Osteocyte (in vitro differentiated cells): Measurements from ENCODE around the gene TESK1. TPM values are rescaled to one million over a fixed set of nuclear protein-coding genes. Genes with fewer than 3 reads are reported as not detected.
A peak's percentile ranks its signal among the peaks of the same experiment; 100 is the strongest.

ENCODE experiments used
- DNase-seq: peaks from one replicate; pipeline ENCODE4 v3.0.0; 2021; ENCODE audit warnings: mixed read lengths; ENCODE audit not compliant: unreplicated experiment; ENCODE audit errors: extremely low spot score
- H3K27ac Mint-ChIP-seq: one replicate; pipeline ENCODE4 v1.8.0; 2021; ENCODE audit warnings: mild to moderate bottlenecking, mixed read lengths; ENCODE audit not compliant: unreplicated experiment
- H3K27me3 Mint-ChIP-seq: one replicate; pipeline ENCODE4 v1.8.0; 2021; ENCODE audit warnings: mixed read lengths; ENCODE audit not compliant: unreplicated experiment
- H3K36me3 Mint-ChIP-seq: one replicate; pipeline ENCODE4 v1.8.0; 2021; ENCODE audit warnings: mixed read lengths; ENCODE audit not compliant: unreplicated experiment
- H3K4me1 Mint-ChIP-seq: one replicate; pipeline ENCODE4 v1.8.0; 2021; ENCODE audit warnings: mixed read lengths; ENCODE audit not compliant: unreplicated experiment
- H3K4me3 Mint-ChIP-seq: one replicate; pipeline ENCODE4 v1.8.0; 2021; ENCODE audit warnings: mild to moderate bottlenecking, moderate library complexity, mixed read lengths; ENCODE audit not compliant: unreplicated experiment
- H3K9me3 Mint-ChIP-seq: one replicate; pipeline ENCODE4 v1.8.0; 2021; ENCODE audit warnings: mixed read lengths; ENCODE audit not compliant: unreplicated experiment
- total RNA-seq: library from RNA; stranded (reverse); gene quantifications from 2 replicates; pipeline ENCODE4 v1.2.1, GENCODE V29; 2021
- TF ChIP-seq, protein P1 (sequence below): fragments of 200-600 bp; sonication (generic); IDR thresholded peaks from 2 replicates; pipeline ENCODE4 v1.5.0; 2021; ENCODE audit warnings: antibody characterized with exemption, mild to moderate bottlenecking, moderate library complexity

Gene TESK1
- total RNA-seq, 1 donor from 2014 or later, result 53.5 TPM

DNA sequence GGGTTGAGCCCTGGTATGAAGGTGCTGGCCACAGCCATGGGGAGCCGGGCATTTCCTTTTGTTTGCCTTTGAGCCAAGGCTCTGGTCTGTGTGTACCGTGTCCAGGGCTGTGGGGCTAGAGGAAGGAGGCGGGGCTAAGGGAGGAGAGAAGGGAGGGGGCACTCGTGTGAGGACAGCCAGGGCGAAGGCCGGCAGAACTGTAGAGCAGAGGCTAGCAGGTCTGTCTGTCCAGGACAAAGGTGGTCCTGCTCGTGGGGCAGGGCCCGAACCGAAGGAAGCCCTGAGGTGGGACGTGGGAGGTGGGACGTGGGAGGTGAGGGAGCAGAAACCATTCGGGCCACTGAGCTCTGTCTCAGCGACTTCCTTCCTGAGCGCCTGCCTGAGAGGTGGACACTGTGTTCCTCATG lies 41.3 kb upstream of the TESK1 start:
- peaks cover 25% of the 10 kb centered on the region for H3K4me1 Mint-ChIP-seq
- H3K36me3 Mint-ChIP-seq, result peaks cover 13% of the 10 kb centered on the region
- H3K27me3 Mint-ChIP-seq, result no peaks in the 10 kb centered on the region
- H3K27ac Mint-ChIP-seq, result peak overlapping the region; percentile 77
- no peak for DNase-seq
- H3K4me3 Mint-ChIP-seq, result no peak overlapping the region
- TF ChIP-seq, protein P1, sequence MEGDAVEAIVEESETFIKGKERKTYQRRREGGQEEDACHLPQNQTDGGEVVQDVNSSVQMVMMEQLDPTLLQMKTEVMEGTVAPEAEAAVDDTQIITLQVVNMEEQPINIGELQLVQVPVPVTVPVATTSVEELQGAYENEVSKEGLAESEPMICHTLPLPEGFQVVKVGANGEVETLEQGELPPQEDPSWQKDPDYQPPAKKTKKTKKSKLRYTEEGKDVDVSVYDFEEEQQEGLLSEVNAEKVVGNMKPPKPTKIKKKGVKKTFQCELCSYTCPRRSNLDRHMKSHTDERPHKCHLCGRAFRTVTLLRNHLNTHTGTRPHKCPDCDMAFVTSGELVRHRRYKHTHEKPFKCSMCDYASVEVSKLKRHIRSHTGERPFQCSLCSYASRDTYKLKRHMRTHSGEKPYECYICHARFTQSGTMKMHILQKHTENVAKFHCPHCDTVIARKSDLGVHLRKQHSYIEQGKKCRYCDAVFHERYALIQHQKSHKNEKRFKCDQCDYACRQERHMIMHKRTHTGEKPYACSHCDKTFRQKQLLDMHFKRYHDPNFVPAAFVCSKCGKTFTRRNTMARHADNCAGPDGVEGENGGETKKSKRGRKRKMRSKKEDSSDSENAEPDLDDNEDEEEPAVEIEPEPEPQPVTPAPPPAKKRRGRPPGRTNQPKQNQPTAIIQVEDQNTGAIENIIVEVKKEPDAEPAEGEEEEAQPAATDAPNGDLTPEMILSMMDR, result no peak
- H3K9me3 Mint-ChIP-seq, result no peaks in the 10 kb centered on the region

DNA sequence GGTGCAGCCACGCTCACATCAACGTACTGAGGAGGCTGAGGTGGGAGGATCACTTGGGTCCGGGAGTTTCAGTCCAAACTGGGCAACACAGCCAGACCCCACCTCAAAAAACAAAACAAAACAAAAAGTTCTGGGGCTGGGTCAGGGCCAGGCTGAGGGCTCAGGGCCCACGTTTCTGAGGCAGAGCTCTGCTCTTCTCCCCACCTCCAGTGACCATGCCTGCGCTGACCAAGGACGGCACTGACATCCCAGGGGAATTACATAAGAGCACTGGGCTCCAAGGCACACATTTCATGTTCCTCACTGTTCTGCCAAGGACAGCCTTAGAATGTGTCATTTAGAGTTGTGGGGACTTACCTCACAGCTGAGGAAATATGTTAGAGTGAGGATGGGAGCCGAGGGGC lies 40.4 kb upstream of the TESK1 start:
- Mint-ChIP-seq H3K27ac (no peak overlapping the region), H3K9me3 (no peaks in the 10 kb centered on the region), H3K4me3 (no peak overlapping the region), H3K27me3 (no peaks in the 10 kb centered on the region), H3K4me1 (peaks cover 25% of the 10 kb centered on the region), H3K36me3 (peaks cover 9% of the 10 kb centered on the region)
- TF ChIP-seq, protein P1, result no peak
- no peak for DNase-seq

DNA sequence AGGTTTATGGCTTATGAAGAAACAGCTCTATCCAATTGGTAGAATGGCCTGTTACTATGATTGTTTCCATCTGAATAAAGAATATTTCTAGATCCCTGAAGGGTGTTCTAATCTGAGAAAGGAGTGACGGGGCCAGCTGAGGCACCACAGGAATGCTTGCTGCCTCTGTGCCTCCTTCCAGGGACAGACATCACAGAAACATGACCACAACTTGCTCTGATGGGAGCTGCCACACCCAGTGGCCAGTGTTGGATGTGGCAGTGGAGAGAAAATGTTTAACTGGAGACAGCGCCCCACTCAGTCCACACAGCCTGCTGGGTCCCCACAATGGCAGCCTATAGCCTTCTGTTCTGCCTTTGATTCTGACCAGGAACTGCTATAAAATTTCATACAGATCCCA lies 38.6 kb upstream of the TESK1 start:
- Mint-ChIP-seq H3K36me3 (peaks cover 6% of the 10 kb centered on the region), H3K4me3 (no peak overlapping the region), H3K4me1 (peaks cover 25% of the 10 kb centered on the region), H3K9me3 (no peaks in the 10 kb centered on the region), H3K27ac (no peak overlapping the region), H3K27me3 (peaks cover 3% of the 10 kb centered on the region)
- TF ChIP-seq, protein P1, result no peak
- no peak for DNase-seq

DNA sequence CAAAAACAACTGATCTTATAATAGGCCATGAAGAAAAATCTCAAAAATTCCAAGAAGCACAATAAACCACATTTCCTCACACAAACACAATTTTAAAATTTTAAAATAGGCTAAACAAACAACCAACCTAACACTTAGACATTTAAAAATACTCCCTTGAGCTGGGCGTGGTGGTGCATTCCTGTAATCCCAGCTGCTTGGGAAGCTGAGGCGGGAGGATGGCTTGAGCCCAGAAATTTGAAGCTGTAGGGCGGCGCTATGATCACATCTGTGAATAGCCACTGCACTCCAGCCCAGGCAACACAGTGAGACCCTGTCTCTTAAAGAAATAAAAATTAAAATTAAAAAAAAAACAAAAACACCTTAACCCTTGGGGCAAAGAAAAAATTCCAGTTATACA lies 36.9 kb upstream of the TESK1 start:
- peaks cover 3% of the 10 kb centered on the region for H3K36me3 Mint-ChIP-seq
- no peak overlapping the region for H3K4me3 Mint-ChIP-seq
- no peak overlapping the region for H3K27ac Mint-ChIP-seq
- H3K4me1 Mint-ChIP-seq, result peaks cover 24% of the 10 kb centered on the region
- TF ChIP-seq, protein P1, result no peak
- no peak for DNase-seq
- H3K9me3 Mint-ChIP-seq, result no peaks in the 10 kb centered on the region
- peaks cover 3% of the 10 kb centered on the region for H3K27me3 Mint-ChIP-seq

DNA sequence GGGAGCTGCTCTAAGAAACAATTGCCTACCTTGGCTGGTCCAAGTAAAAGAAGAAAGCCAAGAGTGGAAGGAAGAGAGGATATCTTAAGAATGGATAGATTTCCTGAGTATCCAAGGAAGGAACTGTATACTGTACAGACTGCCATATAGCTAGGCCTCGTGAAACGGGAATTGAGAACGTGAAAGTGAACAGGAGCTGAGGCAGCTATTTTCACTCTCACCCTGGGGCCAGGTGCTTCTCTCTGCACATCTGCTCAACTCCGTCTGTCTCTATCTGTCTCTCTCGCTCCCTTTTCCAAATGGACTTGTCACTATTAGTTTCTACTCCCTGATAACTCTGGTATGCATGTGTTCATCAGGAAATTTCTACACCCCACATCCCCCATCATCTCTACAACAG lies 35.9 kb upstream of the TESK1 start:
- peaks cover 3% of the 10 kb centered on the region for H3K27me3 Mint-ChIP-seq
- H3K27ac Mint-ChIP-seq, result no peak overlapping the region
- H3K4me3 Mint-ChIP-seq, result no peak overlapping the region
- H3K9me3 Mint-ChIP-seq, result no peaks in the 10 kb centered on the region
- DNase-seq, result no peak
- TF ChIP-seq, protein P1, result no peak
- peaks cover 14% of the 10 kb centered on the region for H3K4me1 Mint-ChIP-seq
- no peaks in the 10 kb centered on the region for H3K36me3 Mint-ChIP-seq
